IMR-90 (cell line): ENCODE measurements around the gene KCNAB2. TPM values are rescaled to one million over a fixed set of nuclear protein-coding genes. Genes with fewer than 3 reads are reported as not detected.

ENCODE experiments used
- ATAC-seq: fragments of 200-7000 bp; cut with Tn5 transposase; 2 replicates; pipeline ENCODE4 v1.9.1; 2020; ENCODE audit warnings: low read depth, mild to moderate bottlenecking, moderate library complexity
- BruUV-seq: library from RNA; stranded (reverse); fragments of 400-500 nt; replicated peaks from 2 replicates; lab custom pipeline; 2021; lab: Mats Ljungman, UMichigan
- CTCF ChIA-PET: fragments of 300-600 bp; formaldehyde crosslinking; extraction: SDS; loops from one replicate; lab custom pipeline; 2021; ENCODE audit warnings: antibody characterized with exemption; lab: Yijun Ruan, JAX
- POLR2A ChIA-PET: fragments of 300-600 bp; sonication (Branson Sonifier 250); formaldehyde crosslinking; loops from one replicate; lab custom pipeline; 2022; ENCODE audit warnings: antibody characterized with exemption; ENCODE audit not compliant: unreplicated experiment; lab: Charles Lee
- DNase-seq: peaks from one replicate; pipeline ENCODE4 v3.0.0; 2013
- H2AFZ ChIP-seq: replicated peaks from 2 replicates; pipeline ENCODE3; 2013; ENCODE audit warnings: low read length, mild to moderate bottlenecking; ENCODE audit not compliant: poor library complexity
- H2AK5ac ChIP-seq: 2 replicates; pipeline ENCODE4 v1.6.1; 2013; ENCODE audit warnings: low read depth, low read length, inconsistent platforms
- H2AK9ac ChIP-seq: replicated peaks from 2 replicates; pipeline ENCODE3; 2013; ENCODE audit warnings: mild to moderate bottlenecking, low read depth, low read length, moderate library complexity; ENCODE audit not compliant: poor library complexity
- H2BK120ac ChIP-seq: 2 replicates; pipeline ENCODE4 v1.6.1; 2013; ENCODE audit warnings: low read depth, low read length, inconsistent platforms
- H2BK15ac ChIP-seq: 3 replicates; pipeline ENCODE4 v1.6.1; 2013; ENCODE audit warnings: low read depth, low read length, inconsistent platforms
- H2BK20ac ChIP-seq: 2 replicates; pipeline ENCODE4 v1.6.1; 2013; ENCODE audit warnings: low read depth, mild to moderate bottlenecking, inconsistent platforms, low read length, moderate library complexity
- H2BK5ac ChIP-seq: 2 replicates; pipeline ENCODE4 v1.6.1; 2013; ENCODE audit warnings: mild to moderate bottlenecking, low read depth, low read length, inconsistent platforms; ENCODE audit not compliant: poor library complexity, severe bottlenecking
- H3K14ac ChIP-seq: replicated peaks from 2 replicates; pipeline ENCODE4 v1.6.1; 2013; ENCODE audit warnings: low read depth, low read length, inconsistent platforms
- H3K18ac ChIP-seq: 2 replicates; pipeline ENCODE4 v1.6.1; 2013; ENCODE audit warnings: low read depth, low read length, control low read depth
- H3K23ac ChIP-seq: 2 replicates; pipeline ENCODE4 v1.6.1; 2013; ENCODE audit warnings: low read depth, low read length, inconsistent platforms
- H3K27ac ChIP-seq: 2 replicates; pipeline ENCODE4 v1.5.1; 2013; ENCODE audit warnings: mild to moderate bottlenecking, control low read depth, low read length; ENCODE audit not compliant: insufficient read depth
- H3K27me3 ChIP-seq: 2 replicates; pipeline ENCODE4 v1.6.1; 2013; ENCODE audit warnings: low read length; ENCODE audit not compliant: control insufficient read depth, insufficient read depth
- H3K36me3 ChIP-seq: 2 replicates; pipeline ENCODE4 v1.6.1; 2013; ENCODE audit warnings: low read length, mixed read lengths; ENCODE audit not compliant: control insufficient read depth, insufficient read depth
- H3K4ac ChIP-seq: 2 replicates; pipeline ENCODE4 v1.6.1; 2013; ENCODE audit warnings: low read depth, low read length, inconsistent platforms
- H3K4me1 ChIP-seq: 2 replicates; pipeline ENCODE4 v1.6.1; 2013; ENCODE audit warnings: low read length, mixed read lengths; ENCODE audit not compliant: control insufficient read depth, insufficient read depth
- H3K4me2 ChIP-seq: 2 replicates; pipeline ENCODE4 v1.6.1; 2013; ENCODE audit warnings: low read depth, mild to moderate bottlenecking, control low read depth, low read length, moderate library complexity
- H3K4me3 ChIP-seq: 2 replicates; pipeline ENCODE4 v1.5.1; 2013; ENCODE audit warnings: low read depth, mild to moderate bottlenecking, control low read depth, low read length, moderate library complexity; ENCODE audit not compliant: insufficient read depth
- H3K56ac ChIP-seq: 2 replicates; pipeline ENCODE4 v1.6.1; 2013; ENCODE audit warnings: low read length, inconsistent platforms; ENCODE audit not compliant: insufficient read depth; ENCODE audit errors: extremely low read depth
- H3K79me1 ChIP-seq, 2 experiments: 2 replicates each; pipeline ENCODE4 v1.6.1; 2013; ENCODE audit warnings: low read length in 2 of 2, inconsistent platforms in 1 of 2, low read depth in 1 of 2
- H3K9ac ChIP-seq: 2 replicates; pipeline ENCODE4 v1.6.1; 2013; ENCODE audit warnings: low read depth, low read length, control low read depth
- H3K9me1 ChIP-seq: 2 replicates; pipeline ENCODE4 v1.6.1; 2013; ENCODE audit warnings: low read length, inconsistent platforms; ENCODE audit not compliant: insufficient read depth
- H3K9me3 ChIP-seq: 2 replicates; pipeline ENCODE4 v1.6.1; 2013; ENCODE audit warnings: low read length; ENCODE audit not compliant: control insufficient read depth, insufficient read depth
- H4K20me1 ChIP-seq: 2 replicates; pipeline ENCODE4 v1.6.1; 2013; ENCODE audit warnings: low read length, inconsistent platforms; ENCODE audit not compliant: insufficient read depth
- H4K5ac ChIP-seq: 2 replicates; pipeline ENCODE4 v1.6.1; 2013; ENCODE audit warnings: mild to moderate bottlenecking, low read depth, low read length, control low read depth
- H4K8ac ChIP-seq, 2 experiments: 2 replicates each; pipeline ENCODE4 v1.6.1; 2013; ENCODE audit warnings: low read depth in 2 of 2, low read length in 2 of 2, control low read depth in 1 of 2, inconsistent platforms in 1 of 2
- H4K91ac ChIP-seq: 2 replicates; pipeline ENCODE4 v1.6.1; 2013; ENCODE audit warnings: low read depth, low read length, inconsistent platforms; ENCODE audit not compliant: insufficient read depth
- BHLHE40 ChIP-seq: fragments of 150-350 bp; IDR thresholded peaks from 2 replicates; pipeline ENCODE4 v1.6.1; 2016; ENCODE audit warnings: mild to moderate bottlenecking, low read depth, low read length
- CEBPB ChIP-seq: IDR thresholded peaks from 2 replicates; pipeline ENCODE4 v1.6.1; 2012; ENCODE audit warnings: low read depth, low read length, improper control_type of control experiment
- MAFK ChIP-seq: IDR thresholded peaks from 2 replicates; pipeline ENCODE4 v1.6.1; 2012; ENCODE audit warnings: low read depth, low read length, improper control_type of control experiment
- MXI1 ChIP-seq: IDR thresholded peaks from 2 replicates; pipeline ENCODE4 v1.6.1; 2012; ENCODE audit warnings: low read depth, mild to moderate bottlenecking, low read length, moderate library complexity, borderline replicate concordance
- NFE2L2 ChIP-seq: fragments of 150-350 bp; IDR thresholded peaks from 2 replicates; pipeline ENCODE4 v1.6.1; 2016; ENCODE audit warnings: low read depth, mild to moderate bottlenecking, low read length
- POLR2A ChIP-seq: IDR thresholded peaks from 2 replicates; pipeline ENCODE4 v1.6.1; 2012; ENCODE audit warnings: mild to moderate bottlenecking, low read depth, low read length
- RFX5 ChIP-seq: IDR thresholded peaks from 2 replicates; pipeline ENCODE4 v1.8.0; 2012; ENCODE audit warnings: low read depth, mild to moderate bottlenecking, low read length, moderate library complexity
- SMC3 ChIP-seq: fragments of 150-350 bp; IDR thresholded peaks from 2 replicates; pipeline ENCODE4 v1.6.1; 2016; ENCODE audit warnings: low read depth, mild to moderate bottlenecking, antibody characterized with exemption, low read length, moderate library complexity
- USF2 ChIP-seq: fragments of 150-350 bp; IDR thresholded peaks from 2 replicates; pipeline ENCODE4 v1.6.1; 2017; ENCODE audit warnings: mild to moderate bottlenecking, antibody characterized with exemption, low read length, low read depth
- dilution Hi-C: fragments of 300-500 bp; cut with HindIII; formaldehyde crosslinking; loops from one replicate; pipeline ENCODE4 v1.14.3; 2018; ENCODE audit warnings: low sequenced_read_pairs; ENCODE audit not compliant: unreplicated experiment
- in situ Hi-C: fragments of 300-500 bp; cut with MboI; formaldehyde crosslinking; loops from 3 replicates; pipeline ENCODE4 v1.14.3; 2019; ENCODE audit warnings: low sequenced_read_pairs, inconsistent platforms, mixed read lengths
- intact Hi-C: fragments of 100-400 bp; cut with micrococcal nuclease; formaldehyde crosslinking; loops from 2 replicates; pipeline ENCODE4 v1.10.0; 2022
- polyA plus RNA-seq, 3 experiments: library from polyadenylated mRNA; depleted of rRNA; stranded (reverse); fragments of >200 nt; gene quantifications; 2 replicates each; pipeline ENCODE4 v1.2.3, GENCODE V29; 2012; ENCODE audit warnings: low replicate concordance in 1 of 3
- total RNA-seq: library from RNA; depleted of rRNA; stranded (reverse); fragments of >200 nt; gene quantifications from 2 replicates; pipeline ENCODE4 v1.2.3, GENCODE V29; 2012

Gene KCNAB2
- total and polyA plus RNA-seq, 2 of the 4 experiments (the other 2 are of a cell fraction) = 1.3 to 4.2 TPM

GRCh38 chr1:6117624-6118023 is 71.9 kb downstream of the KCNAB2 start:
- DNase-seq (no peak), ATAC-seq (no peak)
- Histone ChIP-seq H3K23ac (no peak overlapping the region), H3K4me2 (no peak overlapping the region), H3K36me3 (no peaks in the 10 kb centered on the region), H2AK5ac (no peak overlapping the region), H4K8ac (no peak overlapping the region), H3K4me3 (no peak overlapping the region), H2BK20ac (no peak overlapping the region), H3K9me1 (no peaks in the 10 kb centered on the region), H4K5ac (no peak overlapping the region), H3K4ac (no peak overlapping the region), H3K4me1 (peaks cover 4% of the 10 kb centered on the region), H2BK5ac (no peak overlapping the region), H2AFZ (no peak overlapping the region), H3K9ac (no peak overlapping the region), H3K27me3 (peaks cover 3% of the 10 kb centered on the region; the same call in 1 of the 2 replicates), H2BK15ac (no peak overlapping the region), H4K20me1 (no peaks in the 10 kb centered on the region), H2BK120ac (no peak overlapping the region), H3K79me1 (no peaks in the 10 kb centered on the region), H4K91ac (no peak overlapping the region), H3K9me3 (peaks cover 4% of the 10 kb centered on the region), H3K56ac (no peak overlapping the region), H3K14ac (no peak overlapping the region), H3K27ac (no peak overlapping the region), H3K18ac (no peak overlapping the region), H2AK9ac (no peak overlapping the region)
- BruUV-seq = no TSS peak
- dilution Hi-C loops = no loop called here
- in situ Hi-C loops = no loop called here
- POLR2A ChIA-PET = no interaction called here
- CTCF ChIA-PET = no interaction called here
- intact Hi-C loops = loop anchor here (2.0 to 5.0 kb wide), 2 partner anchors 33 to 80 kb away; partner anchors contain the start of gene RPL22
- no peak for TF ChIP-seq SMC3
- TF ChIP-seq MAFK = no peak
- no peak for TF ChIP-seq RFX5
- no peak for TF ChIP-seq USF2
- no peak for TF ChIP-seq POLR2A
- TF ChIP-seq CEBPB = no peak
- no peak for TF ChIP-seq BHLHE40
- TF ChIP-seq NFE2L2 = no peak
- TF ChIP-seq MXI1 = no peak
